Measurements from ENCODE around the gene RAD9A.
A peak's percentile ranks its signal among the peaks of the same experiment; 100 is the strongest.

Gene RAD9A

GRCh38 chr11:67375320-67376055 is 16.3 kb upstream of the RAD9A start:
- no peak for DNase-seq (ENCODE audit: low spot score)

DNA sequence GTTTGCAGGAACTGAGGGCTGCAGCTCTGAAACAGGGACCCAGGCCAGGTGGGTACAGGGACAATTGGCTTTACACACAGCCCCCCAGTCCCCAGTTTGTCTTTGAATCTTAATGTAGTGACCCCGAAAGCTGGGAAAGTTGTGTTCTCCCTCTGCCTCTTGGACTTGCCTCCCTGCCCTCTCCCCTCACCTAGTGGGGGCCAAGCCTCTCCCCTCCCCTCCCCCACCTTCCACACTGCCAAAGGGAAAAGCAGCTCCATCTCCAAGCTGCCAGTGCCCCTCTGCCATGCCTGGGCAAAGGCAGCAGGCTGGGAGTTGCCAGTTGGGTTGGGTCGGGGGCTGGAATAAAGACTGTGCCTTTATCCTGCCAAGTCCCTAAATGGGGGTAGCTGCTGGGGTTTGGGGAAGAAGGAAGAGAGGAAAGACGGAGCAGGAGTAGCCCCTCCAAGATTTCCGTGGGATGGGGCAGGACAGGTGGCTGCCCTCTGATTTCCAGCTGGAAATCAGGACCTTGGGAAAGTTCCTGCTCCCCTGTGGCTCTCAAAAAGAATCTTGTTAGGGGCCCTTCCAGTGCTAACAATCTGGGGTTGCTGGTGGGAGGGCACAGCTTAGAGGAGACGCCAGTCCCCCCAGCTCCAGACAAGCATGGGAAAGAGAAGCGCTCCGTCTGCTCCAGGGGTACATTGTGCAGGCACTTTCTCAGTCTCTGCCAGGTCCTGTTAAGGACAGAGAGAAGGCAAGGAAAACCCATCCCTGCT is 15.5 kb upstream of the RAD9A start:
- no peak for DNase-seq (ENCODE audit: low spot score)

DNA sequence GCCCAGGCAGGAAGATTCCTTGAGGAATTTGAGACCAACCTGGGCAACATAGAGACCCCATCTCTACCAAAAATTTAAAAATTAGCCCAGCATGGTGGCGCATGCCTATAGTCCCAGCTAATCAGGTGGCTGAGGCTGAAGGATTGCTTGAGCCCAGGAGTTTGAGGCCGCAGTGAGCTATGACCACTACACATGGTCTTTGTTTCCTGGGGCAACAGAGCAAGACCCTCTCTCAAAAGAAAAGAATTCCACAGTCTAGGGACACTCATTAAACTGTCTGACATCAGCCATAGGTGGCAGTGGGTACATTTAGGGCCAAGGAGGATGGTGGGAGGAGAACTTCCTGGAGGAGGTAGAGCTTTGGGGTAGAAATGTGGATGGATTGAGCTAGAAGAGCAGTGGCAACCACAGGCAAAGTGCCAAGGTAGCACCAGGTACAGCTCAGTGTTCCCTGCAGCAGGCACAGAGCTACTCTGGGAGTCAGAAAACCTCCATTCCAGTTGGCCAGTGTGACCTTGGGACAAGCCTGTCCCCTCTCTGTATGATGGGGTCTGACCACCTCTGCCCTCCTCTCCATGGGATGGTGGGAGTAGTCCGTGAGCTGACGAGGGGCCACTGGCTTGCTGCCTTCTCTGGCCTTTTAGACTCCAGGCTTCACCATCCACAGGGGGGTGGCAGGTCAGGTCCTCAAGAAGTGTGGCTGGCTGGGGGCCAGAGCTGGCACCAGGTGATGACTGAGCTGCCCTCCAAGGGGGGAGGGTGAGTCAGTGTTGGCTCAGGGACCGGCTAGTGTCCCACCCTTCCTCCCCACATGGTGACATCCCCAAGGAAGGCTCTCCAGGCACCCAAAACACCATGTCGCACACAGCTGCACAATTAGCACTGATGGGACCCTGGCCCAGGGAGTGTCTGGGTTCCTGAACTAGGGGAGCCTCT is 14.6 kb upstream of the RAD9A start:
- no peak for DNase-seq (ENCODE audit: low spot score)

GRCh38 chr11:67378544-67378943 is 13.2 kb upstream of the RAD9A start:
- DNase-seq (ENCODE audit: low spot score): no peak

DNA sequence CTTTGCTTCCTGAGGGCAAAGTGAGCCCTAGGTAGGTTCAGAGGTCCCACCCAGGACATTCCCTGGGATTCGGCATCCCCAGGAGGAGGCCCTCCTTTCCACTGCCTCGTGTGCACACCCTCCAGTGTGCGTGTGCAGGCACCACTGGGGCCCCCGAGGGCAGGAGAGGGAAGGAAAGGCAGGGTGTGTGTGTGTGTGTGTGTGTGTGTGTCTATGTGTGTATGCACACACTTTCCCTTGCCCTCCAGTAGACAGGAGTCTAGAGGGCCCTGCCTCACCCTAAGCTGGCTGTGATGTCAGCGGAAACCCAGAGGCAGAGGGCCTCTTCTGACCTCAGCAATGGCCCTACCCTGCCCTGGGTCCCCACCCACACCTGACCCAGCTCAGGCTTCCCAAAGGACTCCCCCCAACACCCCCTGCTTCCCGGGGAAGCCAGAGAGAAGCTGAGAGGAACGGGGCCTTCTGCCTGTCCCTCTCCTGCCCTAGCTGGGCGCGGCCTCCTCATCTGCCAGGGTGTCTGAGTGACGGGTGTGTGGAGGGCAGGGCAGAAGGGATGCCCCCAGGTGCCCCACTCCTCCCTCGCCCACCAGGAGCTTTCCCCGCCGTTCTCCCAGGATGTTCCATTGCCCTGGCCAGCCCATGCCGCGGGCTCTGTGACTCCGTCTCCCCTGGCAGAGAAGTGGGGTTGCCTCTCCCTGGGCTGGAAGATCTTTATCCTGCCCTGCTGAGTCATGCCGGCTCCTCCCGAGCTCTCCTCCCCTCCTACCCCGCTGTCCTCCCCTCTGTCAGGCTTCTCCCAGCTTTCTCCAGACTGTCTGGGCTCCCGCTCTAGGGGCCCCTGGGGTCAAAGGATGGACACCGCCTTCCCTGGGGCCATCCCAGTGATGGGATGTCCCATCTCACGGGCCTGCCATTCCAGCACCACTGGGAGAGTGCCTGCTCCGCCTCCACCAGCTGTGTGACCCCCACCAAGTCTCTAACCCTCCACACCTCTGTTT is 12.4 kb upstream of the RAD9A start:
- no peak for DNase-seq (ENCODE audit: low spot score)

GRCh38 chr11:67381244-67381972 is 10.4 kb upstream of the RAD9A start:
- DNase-seq (ENCODE audit: low spot score): no peak

GRCh38 chr11:67382276-67383136 is 9.3 kb upstream of the RAD9A start:
- DNase-seq (ENCODE audit: low spot score): peak; percentile 86

DNA sequence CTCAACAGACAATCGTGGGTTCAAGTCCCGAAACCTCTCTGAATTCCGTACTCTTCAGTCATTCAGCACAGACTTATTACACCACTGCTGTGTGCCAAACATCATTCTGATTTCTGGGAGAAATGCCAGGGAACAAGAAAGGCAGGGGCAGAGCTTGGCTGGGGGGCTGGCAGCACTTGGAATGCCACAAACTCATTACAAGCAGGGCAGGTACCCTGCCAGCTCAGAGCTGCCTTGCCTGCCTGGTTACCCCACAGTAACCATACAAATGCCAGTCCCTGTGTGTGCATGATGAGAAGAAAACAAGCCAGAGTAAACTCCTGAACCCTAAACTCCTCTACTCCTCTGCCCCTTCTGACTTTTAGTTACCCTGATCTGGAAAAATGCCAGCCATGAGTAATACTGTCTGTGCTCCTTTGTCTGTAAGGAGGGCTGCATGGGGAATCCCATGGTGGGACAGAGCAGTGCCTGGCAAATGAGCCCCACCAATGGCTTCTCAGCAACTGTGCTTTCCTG is 6.9 kb upstream of the RAD9A start:
- no peak for DNase-seq (ENCODE audit: low spot score)

- no peak for DNase-seq (ENCODE audit: low spot score)
These were observed 4.7 kb upstream of the RAD9A start for GRCh38 chr11:67387069-67387468.

GRCh38 chr11:67387518-67387917 is 4.3 kb upstream of the RAD9A start:
- DNase-seq (ENCODE audit: low spot score): no peak

- DNase-seq (ENCODE audit: low spot score): peak; percentile 77
These were observed 2.3 kb upstream of the RAD9A start for GRCh38 chr11:67389477-67389876.

GRCh38 chr11:67390947-67391303 is 861 bp upstream of the RAD9A start:
- no peak for DNase-seq (ENCODE audit: low spot score)

DNA sequence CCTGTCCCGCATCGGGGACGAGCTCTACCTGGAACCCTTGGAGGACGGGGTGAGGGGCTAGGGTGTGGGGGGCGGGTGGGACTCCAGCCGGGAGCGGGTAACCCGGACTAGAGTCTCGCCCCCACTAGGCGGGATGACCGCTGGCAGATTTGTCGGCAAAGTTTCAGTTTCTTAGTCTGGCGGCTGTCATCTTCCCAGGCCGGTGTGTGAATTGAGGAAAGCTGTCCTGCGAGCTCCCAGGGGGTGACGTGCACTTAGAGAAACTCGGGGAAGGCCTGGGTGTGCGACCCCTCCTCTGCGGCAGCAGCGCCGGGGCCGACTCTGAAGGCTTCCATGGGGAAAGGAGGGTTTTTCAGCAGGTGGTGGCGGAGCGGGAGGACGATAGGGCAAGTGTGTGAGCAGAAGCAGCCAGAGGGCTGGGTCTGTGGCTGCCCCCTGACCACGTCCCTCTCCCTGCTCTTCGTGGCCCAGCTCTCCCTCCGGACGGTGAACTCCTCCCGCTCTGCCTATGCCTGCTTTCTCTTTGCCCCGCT is 463 bp downstream of the RAD9A start:
- DNase-seq (ENCODE audit: low spot score): no peak

GRCh38 chr11:67393437-67393836 is 1.7 kb downstream of the RAD9A start:
- no peak for DNase-seq (ENCODE audit: low spot score)

DNA sequence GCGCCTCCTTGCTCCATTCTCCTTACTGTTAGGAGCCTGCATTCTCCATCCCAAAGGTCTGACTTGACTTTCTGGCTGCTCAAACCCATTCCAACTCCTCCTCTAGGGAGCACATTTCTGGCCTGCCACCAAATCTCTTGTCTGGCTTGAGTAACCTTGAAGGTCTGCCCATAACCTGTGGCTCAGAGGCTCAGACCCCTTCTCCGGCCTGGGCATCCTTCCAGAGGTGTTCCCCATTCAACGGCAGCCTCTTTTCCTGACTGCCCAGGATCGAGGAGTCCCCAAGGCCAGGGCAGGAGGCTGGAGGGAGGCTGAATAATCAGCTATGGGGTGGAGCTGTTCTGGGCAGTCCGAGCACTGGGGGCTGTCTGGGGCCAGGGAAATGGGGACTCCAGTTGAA is 2.2 kb downstream of the RAD9A start:
- DNase-seq (ENCODE audit: low spot score): no peak

DNA sequence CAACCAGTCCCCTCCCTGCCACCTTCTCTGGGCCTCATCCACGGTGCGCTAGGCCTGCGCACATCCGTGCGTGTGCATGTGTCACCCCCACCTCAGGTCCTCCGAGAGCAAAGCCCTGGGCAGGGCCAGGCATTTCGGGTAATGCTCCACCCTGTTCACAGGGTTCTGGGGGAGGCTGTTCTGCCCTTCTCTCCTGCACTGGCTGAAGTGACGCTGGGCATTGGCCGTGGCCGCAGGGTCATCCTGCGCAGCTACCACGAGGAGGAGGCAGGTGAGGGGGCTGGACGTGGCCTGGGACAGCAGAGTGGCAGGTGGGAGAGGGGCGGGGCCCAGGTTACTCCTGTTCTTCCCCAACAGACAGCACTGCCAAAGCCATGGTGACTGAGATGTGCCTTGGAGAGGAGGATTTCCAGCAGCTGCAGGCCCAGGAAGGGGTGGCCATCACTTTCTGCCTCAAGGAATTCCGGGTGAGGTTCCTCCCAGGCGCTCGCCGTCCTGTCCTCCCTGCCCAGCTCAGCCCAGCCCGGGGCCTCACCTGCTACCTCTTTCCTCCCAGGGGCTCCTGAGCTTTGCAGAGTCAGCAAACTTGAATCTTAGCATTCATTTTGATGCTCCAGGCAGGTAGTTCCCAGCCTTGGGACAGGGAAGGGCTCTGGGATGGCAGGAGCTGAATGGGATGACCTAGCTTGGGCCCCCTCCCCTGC is 3.9 kb downstream of the RAD9A start:
- no peak for DNase-seq (ENCODE audit: low spot score)

GRCh38 chr11:67396259-67396581 is 4.4 kb downstream of the RAD9A start:
- no peak for DNase-seq (ENCODE audit: low spot score)

DNA sequence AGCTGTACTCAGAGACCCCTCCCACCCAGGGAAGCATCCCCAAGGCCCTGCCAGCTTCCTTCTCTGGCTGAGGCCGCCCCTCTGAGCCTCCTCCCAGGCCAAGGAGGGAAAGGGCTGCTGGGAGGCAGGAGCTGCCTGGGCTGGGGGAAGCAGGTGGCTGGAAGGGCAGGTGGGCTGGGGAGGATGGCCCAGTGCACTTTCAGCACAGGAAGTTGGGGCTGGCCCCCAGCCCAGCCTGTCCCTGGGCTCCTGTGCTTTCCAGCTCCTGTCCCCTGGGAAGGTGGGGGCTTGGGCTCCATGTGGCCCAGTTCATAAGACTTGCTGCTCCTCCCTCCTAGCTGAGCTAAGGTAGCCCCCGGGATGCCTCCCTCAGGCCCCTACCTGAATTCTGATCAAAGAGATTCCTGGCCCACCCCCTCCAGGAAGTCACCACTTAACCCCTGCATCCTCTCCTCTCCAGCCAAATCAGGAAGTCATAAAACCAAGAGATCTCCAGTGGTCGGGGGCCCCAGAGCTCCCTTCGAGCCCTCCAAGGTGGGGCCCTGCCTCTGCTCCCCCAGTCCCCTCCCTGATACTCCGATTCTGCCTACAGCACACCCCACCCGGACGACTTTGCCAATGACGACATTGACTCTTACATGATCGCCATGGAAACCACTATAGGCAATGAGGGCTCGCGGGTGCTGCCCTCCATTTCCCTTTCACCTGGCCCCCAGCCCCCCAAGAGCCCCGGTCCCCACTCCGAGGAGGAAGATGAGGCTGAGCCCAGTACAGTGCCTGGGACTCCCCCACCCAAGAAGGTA is 5.0 kb downstream of the RAD9A start:
- no peak for DNase-seq (ENCODE audit: low spot score)
